COLO829 (cell line): Measurements from ENCODE around the gene CALML4.
"Not testable (repeated sequence)": the region's sequence is repeated elsewhere in the genome, so short reads cannot be mapped to it uniquely, and the experiment has no call there.

Experiments used
- DNase-seq: peaks from one replicate; pipeline ENCODE4 v3.0.0; 2012; ENCODE audit warnings: low spot score

Gene CALML4

DNA sequence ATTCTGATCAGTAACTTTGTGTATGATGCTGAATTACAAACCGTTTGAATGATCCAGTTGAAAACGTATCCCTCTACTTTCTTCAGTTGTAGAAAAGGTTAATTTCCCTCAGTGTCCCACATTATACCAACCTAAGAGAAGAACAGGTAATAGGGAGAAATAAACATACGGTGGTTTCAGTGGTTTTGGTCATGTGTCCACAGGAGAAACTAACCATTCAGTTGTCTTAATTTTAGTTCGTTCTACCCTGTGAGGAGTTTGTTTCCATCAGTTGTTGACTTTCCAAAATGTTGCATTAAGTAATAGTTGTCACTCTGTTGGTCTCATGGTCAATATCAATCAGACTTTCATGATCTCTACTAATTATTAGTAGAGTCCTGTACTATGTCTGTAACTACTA lies 15.1 kb downstream of the CALML4 start:
- no peak for DNase-seq

DNA sequence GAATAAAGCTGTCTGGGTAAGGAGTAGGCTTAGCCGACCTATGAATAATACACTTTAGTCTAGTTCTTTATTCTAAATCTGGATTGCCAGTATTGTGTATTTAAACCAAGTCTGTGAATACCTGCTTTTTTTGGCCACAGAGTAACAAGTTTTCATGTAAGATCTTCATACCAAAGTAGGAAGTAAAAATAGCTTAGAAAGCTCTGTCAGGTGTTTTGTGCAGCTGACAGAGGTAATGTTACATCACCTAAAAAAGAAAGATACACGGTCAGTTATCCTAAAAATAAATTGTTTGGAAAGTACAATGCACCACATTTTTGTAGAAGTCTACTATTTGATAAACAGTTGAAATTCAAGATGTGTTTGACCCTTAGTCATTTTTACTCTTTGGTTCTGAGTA lies 16.5 kb downstream of the CALML4 start:
- no peak for DNase-seq

DNA sequence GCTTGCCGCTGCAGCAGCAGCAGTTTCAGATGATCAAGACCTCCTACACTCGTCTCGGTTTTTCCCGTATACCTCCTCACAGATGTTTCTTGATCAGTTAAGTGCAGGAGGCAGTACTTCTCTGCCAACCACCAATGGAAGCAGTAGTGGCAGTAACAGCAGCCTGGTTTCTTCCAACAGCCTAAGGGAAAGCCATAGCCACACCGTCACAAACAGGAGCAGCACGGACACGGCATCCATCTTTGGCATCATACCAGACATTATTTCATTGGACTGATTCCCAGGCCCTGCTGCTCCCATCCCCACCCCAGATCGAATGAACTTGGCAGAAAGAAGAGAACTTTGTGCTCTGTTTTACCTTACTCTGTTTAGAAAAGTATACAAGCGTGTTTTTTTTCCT lies 17.6 kb downstream of the CALML4 start:
- no peak for DNase-seq

DNA sequence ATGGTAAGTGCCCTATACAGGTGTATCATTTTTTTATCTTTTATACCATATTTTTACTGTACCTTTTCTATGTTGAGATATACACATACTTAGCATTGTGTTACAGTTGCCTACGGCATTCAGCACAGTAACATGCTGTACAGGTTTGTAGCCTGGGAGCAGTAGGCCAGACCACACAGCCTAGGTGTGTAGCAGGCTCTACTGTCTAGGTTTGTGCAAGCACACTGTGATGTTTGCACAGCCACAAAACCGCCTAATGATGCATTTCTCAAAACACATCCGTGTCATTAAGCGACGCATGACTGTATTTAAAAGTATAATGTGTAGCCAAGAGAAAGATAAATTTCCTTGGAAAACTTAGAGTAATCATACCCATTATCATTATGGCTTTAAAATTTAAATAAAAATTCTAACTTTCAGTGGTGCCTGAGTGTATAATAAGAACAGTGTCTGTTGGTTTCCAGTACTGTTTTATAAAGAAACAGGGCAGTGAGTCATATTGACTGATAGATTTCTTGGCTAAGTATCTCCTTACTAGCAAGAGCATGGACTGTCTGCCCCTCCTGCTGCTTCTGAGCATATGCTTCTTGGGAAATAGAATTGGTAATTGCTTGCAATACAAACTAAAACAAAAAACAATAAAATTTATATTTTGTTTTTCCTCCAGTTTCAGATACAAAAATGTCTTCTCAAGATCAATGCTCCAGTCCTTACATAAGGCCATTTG lies 18.3 kb downstream of the CALML4 start:
- DNase-seq: no peak

DNA sequence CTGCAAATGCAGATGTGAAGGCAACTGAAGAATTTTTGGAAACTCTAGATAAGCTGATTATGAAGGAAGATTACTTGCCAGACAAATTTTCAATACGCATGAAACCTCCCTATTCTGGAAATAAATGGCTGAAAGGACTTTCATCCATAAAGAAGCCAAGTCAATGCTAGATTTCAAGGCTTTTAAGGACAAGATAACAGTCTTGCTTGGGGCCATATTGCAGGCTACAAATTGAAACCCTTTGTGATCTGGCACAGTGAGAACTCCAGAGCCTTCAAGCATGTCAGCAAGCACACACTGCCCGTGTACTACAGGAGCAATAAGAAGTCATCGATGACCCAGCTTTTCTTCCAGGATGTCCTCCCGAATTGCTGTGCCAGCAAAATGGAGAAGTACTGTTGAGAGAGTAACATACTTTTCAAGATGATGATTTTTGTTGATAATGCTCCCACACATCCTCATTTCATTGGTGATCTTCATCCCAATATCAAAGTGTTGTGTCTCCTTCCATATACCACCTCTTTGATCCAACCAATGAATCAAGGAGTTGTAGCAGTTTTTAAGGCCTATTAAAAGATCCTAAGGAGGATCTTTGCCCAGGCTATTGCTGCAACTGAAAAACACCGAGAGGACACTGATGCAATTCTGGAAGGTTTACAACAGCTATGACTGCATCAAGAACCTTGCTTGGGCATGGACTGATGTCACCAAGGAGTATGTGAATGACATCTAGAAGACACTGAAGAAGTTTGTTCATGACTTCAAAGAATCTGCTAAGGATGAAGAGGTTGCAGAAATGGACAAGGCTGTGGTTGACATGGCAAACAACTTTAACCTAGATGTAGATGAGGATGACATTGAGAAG lies 20.3 kb downstream of the CALML4 start:
- DNase-seq: no peak

DNA sequence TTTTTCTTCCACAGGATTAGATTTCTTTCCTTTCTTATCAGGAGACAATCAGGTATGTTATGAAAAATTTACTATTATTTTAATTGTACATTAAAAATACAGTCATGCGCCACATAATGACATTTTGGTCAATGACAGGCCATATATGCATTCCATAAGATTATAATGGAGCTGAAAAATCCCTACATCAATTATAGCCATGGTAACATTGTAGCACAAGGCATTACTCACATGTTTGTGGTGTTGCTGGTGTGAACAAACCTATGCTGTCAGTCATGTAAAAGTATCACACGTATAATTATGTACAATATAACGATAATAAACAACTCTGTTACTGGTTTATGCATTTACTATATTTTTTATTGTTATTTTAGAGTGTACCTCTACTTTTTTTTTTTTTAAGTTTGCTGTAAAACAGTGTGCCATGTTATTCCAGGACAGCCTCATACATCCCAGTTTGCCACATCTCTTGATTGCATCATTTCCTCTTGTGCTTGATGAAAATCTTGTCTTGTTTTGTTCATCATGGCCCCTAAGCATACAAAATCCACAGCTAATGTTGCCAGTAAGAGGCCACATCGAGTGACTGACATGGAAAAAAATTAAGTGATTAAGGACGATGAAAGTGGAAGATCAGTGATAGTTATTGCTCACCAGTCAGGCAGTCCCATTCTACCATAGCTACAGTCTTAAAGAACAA lies 21.4 kb downstream of the CALML4 start:
- no peak for DNase-seq

DNA sequence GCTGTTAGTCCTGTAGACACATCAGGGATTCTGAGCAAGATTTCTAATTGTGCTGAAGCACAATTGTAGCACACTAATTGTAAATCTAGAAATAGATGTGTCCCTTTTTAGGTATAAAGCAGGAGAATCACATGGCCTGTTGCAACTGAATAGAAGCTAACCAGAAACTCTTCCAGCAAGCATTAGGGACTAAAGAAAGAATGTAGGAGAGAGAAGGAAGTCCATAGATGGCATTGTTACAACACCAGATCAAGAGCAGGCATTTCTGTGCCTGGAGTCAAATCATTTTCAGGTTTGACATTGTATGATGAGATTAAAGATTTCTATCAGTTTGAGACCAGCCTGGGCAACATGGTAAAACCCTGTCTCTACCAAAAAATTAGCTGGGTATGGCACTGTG lies 27.4 kb downstream of the CALML4 start:
- DNase-seq: no peak

DNA sequence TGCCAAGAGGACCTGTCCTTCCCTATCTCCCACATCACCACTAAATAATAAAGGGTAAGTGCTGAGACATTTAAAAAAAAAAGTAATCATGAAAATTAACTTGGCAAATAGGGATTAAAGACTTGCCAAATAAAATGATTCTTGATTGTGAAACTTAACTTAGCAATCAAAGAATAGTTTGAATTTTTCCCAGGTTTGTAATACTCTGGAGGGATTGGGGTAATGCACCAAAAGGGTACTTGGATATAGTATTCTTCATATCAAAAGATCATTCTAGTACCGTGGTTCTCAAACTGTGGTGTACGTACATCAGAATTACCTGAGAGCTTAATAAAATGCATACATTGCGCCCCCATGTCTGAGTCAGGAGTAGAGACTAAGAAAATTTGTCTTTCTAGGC lies 28.5 kb downstream of the CALML4 start:
- no peak for DNase-seq

DNA sequence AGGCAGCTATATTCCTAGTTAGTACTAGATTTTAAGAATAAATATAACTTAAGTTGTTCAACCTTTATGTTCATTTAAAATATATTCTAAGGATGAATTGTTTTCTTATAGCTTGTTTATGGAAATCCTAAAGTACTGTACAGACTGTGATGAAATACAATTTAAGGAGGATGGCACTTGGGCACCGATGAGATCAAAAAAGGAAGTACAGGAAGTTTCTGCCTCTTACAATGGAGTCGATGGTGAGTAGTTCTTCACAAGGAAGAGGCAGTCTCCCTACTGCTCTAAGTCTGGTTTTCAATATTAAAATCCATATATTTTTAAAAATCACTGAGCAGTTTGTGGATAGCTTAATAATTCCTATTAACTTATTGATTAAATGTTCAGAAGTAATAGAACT lies 29.6 kb downstream of the CALML4 start:
- no peak for DNase-seq

DNA sequence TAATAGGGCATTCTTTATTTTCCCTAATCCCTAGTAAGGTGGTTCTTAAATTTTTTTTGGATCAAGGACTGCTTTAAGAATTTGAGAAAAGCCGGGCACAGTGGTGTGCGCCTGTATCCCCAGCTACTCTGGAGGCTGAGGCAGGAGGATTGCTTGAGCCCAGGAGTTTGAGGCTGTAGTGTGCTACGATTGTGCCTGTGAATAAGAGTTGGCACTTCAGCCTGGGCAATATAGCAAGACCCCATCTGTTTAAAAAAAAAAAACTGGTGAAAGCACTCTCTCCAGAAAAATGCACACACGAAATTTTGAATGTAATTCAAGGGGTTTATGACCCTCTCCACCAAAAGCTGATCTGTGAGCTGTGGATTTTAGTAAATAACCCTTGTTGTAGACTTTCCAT lies 32.0 kb downstream of the CALML4 start:
- DNase-seq: no peak

DNA sequence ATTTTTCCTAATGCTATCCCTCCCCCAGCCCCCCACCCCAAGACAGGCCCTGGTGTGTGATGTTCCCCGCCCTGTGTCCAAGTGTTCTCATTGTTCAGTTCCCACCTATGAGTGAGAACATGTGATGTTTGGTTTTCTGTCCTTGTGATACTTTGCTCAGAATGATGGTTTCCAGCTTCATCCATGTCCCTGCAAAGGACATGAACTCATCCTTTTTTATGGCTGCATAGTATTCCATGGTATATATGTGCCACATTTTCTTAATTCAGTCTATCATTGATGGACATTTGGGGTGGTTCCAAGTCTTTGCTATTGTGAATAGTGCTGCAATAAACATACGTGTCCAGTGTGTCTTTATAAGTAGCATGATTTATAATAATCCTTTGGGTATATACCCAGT lies 33.1 kb downstream of the CALML4 start:
- not testable (repeated sequence) for DNase-seq

DNA sequence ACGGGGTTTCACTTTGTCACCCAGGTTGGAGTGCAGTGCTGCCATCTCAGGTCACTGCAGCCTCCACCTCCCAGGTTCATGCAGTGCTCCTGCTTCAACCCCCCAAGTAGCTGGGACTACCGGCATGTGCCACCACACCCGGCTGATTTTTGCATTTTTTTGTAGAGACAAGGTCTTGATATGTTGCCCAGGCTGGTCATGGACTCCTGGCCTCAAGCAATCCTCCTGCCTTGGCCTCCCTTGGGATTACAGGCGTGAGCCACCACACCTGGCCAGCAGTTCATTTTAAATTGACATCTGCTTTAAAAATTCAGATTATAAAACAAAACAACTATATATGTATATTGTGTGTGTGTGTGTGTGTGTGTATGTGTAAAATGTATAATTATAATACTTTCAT lies 38.3 kb downstream of the CALML4 start:
- no peak for DNase-seq

DNA sequence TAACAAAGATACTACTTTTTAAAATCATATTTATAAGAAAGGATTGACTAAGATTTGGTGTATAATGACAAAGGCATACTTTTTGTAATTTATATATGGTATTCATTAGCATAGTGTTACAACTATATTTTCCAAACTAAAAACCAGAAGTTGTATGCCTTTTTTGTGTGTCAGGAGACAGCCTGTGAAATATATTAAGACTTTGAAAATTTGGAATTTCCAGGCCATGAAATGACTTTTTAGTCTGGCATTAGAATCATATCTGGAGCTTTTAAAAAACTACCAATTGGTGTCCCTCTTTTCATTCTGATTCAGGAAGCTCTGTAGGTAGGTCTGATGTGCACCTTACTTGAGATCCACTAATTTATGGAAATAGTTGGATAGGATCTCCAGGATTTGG lies 41.9 kb downstream of the CALML4 start:
- no peak for DNase-seq

DNA sequence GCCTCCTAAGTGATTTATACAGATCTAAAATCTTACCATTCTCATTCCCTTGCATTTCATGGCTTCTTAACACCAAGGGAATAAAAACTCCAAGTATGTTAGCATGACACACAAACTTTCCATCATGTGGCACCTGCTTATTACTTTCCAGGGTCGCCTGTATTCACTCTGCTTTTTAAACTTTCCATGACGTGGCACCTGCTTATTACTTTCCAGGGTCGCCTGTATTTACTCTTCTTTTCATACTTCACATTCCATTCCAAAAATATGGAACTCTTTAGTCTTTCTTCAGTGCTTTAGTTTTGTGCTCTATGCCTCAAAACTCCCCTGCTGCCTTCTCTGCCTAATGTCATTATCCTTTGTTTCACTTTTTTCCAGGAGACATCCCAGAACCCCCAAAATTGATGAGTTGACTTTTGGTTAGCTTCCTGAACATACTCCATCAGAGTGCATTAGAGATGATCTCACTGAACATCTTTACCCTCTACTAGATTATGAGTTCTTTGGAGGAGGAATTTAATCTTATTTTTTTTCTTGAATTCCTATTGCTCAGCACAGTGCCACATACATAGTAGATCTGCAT lies 47.0 kb downstream of the CALML4 start:
- no peak for DNase-seq

DNA sequence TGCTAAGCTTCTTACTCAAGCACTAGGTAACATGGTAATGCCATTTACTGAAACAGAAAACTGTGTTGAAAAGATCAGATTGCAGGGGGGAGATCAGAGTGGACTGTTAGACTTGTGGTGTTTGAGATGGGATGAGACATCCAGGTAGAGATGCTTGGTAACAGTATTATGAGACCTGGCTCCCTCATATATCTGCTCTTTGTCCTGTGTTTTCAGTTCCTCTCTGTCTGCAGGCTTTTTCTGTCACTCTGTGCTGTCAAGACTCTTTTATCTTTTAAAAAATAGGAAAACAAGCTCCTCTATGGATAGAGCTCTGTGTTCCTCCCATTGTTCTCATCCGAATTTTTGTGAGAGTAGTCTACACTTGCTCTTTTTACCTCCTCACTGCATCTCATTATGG lies 48.1 kb downstream of the CALML4 start:
- no peak for DNase-seq

DNA sequence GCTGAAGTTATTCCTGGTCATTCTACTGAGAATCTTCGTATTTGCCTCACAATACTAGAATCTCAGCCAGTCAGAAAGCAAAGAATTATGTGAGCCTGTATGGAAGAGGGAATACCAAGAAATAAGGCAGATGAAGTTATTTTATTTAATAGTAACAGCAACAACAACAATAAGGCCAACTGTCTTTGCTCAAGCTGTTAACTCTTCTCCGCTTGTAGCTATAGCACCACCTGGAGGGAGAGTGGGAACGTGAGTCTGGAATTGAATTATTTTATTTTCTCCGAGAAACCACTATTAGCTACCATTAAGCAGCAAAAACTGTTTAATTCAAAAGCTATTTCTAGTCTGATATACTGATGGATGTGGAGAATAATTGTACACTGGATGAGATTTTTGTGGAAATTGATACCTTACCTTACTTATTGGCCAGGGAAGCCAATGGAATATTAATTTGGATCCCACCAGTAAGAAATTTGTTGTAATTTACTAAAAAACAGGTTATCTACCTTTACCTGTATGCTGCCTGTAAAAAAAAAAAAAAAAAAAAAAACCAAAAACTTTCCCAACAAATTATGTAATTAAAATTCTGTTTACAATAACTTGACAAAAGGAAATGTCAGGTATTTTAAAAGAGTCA lies 50.1 kb downstream of the CALML4 start:
- peak; percentile 2 for DNase-seq

DNA sequence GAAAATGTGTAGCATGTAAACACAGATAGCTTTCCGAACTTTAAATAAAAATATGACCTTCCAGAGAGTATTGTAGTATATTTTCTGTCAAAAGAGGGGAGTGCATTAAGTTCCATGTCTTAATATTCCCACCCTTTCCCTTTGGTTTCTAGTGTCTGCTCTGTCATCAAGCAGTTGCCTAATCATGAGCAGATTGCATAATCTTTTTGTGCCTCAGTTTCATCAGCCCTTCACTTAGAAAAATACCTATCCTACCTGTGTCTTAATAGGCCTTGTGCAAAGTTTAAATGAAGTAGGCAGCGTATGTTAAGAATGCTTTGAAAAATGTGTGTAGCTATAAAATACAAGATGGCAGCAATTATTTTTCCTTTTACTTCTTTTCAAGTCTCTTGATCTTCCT lies 52.8 kb downstream of the CALML4 start:
- DNase-seq: no peak

DNA sequence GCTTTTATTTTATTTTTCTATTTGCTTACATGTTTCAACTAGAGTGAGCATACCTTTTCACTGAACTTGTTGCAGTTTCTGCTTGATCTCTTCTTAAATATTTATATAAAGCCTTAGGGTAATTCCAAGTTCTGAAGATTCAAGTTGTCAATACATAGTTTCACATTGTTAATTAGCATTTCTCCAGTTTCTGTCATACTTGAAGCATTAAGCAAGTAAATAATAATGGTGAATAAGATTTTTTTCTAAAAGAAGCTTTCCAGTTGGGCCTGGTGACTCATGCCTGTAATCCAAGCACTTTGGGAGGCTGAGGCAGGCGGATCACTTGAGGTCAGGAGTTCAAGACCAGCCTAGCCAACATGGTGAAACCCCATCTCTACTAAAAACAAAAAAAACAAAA lies 53.9 kb downstream of the CALML4 start:
- no peak for DNase-seq

DNA sequence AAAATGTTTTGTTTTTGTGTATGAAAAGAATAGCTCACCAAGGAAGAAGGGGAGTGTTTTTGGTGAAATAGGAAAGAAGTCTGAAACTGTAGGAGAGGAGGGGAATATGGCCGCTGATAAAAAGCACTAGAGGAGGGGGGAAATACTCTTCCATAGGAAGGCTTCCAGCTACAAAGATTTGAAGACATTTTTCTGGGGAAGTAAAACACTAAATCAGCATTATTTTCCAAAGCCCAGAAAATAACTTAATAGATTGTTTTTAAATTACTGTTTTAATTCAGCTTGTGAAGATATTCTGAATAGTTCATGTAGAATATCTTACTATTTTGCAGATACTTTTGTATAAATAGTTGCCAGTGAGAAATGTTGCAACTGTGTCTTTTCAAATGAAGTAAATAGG lies 54.9 kb downstream of the CALML4 start:
- DNase-seq: no peak

DNA sequence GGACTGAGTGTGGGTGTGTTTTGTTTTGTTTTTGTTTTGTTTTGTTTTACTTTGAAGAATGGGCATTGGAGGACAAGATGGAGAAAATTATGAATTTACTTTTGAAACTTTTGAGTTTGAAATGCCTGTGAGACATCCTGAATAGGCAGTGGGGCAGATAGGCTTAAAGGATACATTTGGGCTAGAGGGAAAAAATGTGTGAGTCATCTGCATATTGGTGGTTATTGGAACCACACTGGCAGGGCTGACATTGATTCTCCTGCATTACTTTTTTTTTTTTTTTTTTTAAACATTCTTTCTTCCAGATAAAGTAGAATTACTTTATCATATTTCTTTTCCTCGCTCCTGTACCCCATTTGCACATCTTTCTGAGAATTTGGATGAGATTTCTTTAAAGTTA lies 56.1 kb downstream of the CALML4 start:
- DNase-seq: no peak

DNA sequence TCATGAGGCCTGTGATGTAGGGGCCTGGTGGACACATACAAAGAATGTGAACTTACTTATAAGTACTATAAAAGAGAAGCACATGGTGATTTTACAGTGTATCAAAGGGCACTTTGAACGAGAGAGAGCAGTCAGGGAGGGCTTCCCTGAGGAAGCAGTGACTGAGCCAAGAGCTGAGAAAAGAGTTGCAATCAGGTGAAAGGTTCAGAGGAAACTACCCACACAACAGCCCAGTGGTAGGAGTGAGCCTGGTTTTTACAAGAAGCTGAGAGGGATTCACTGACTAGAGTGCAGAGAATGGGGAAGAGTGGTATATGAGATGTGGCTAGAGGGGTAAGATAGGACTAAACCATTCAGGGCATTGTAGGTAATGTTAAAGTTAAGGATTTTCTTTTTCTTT lies 57.1 kb downstream of the CALML4 start:
- DNase-seq: no peak

DNA sequence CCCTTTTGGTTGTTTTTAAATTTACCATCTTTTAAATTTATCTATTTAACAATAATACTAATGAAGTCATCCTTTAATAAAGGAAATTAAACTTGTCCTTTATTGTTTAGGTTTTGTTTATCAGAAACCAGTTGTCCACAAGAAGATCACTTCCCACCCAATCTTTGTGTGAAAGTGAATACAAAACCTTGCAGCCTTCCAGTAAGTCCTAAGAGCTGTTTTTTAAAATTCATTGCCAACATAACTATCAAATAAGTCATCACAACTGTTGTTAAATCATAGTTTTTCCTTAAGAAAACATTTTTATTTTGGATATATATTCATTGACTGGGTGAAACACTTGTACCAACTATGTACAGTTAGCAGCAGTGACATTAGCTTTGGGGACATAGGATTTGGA lies 59.4 kb downstream of the CALML4 start:
- DNase-seq: no peak
